ENCODE results near the gene UBE2H.

The UBE2H gene

DNA sequence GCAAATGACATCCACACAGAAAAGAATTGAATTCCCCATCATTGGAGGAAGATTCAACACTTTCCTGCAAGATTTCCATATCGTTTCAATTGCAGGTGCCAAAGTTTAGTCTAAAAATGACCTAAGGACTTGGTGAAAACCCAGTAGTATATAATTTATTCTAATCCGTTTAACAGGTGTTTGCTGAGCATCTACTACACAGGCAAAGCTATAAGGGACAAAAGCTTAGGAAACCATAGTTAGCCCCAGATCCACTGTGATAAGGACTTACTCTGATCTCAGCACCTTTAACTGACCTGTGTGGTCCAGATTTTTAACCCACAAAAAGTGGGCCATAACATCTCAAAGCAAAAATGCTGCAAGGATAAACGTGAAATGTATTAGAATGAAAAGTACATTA lies 19.1 kb downstream of the UBE2H start:
- no peaks in the 10 kb centered on the region for H3K36me3 ChIP-seq (ENCODE audit: control insufficient read depth, insufficient read depth, low read length)
- no peak overlapping the region for H3K27ac ChIP-seq (ENCODE audit: insufficient read depth, low read depth, low read length, poor library complexity, severe bottlenecking)
- WGBS, 2 experiments: 94 to 96% methylated on average over 3 of the region's 3 CpGs

DNA sequence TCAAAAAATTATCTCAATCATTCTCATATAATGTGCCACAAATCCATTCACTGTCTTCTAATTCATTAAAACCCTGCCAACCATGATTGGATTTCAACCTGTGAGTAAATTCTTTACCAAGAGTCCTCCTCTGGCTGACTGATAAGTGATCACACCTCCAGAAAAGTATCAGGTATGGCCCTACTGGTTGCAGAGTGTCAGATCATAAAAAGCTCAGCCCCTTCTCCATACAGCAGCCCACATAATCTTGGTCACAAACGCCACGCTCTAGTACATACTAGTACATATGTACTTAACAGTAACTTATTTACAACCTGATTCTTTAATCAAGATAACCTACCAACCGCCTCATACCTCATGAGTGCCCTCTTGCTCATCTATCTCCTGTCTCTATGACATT lies 26.1 kb downstream of the UBE2H start:
- Histone ChIP-seq H3K9me3 (ENCODE audit: control insufficient read depth, low read length) (no peaks in the 10 kb centered on the region), H3K27me3 (ENCODE audit: control insufficient read depth, insufficient read depth, low read length, poor library complexity, severe bottlenecking) (no peaks in the 10 kb centered on the region), H3K4me1 (ENCODE audit: control insufficient read depth, insufficient read depth, low read length) (peaks cover 6% of the 10 kb centered on the region), H3K36me3 (ENCODE audit: control insufficient read depth, insufficient read depth, low read length) (no peaks in the 10 kb centered on the region), H3K27ac (ENCODE audit: insufficient read depth, low read depth, low read length, poor library complexity, severe bottlenecking) (no peak overlapping the region), H3K4me3 (ENCODE audit: insufficient read depth, low read depth, low read length) (no peak overlapping the region)
- WGBS, 2 experiments: 94 to 99% methylated on average over 3 of the region's 3 CpGs

More for the DNA sequence above, 19.1 kb downstream of the UBE2H start:
- H3K9me3 ChIP-seq (ENCODE audit: control insufficient read depth, low read length): no peaks in the 10 kb centered on the region
- no peaks in the 10 kb centered on the region for H3K27me3 ChIP-seq (ENCODE audit: control insufficient read depth, insufficient read depth, low read length, poor library complexity, severe bottlenecking)
- H3K4me3 ChIP-seq (ENCODE audit: insufficient read depth, low read depth, low read length): no peak overlapping the region
- H3K4me1 ChIP-seq (ENCODE audit: control insufficient read depth, insufficient read depth, low read length): no peaks in the 10 kb centered on the region

DNA sequence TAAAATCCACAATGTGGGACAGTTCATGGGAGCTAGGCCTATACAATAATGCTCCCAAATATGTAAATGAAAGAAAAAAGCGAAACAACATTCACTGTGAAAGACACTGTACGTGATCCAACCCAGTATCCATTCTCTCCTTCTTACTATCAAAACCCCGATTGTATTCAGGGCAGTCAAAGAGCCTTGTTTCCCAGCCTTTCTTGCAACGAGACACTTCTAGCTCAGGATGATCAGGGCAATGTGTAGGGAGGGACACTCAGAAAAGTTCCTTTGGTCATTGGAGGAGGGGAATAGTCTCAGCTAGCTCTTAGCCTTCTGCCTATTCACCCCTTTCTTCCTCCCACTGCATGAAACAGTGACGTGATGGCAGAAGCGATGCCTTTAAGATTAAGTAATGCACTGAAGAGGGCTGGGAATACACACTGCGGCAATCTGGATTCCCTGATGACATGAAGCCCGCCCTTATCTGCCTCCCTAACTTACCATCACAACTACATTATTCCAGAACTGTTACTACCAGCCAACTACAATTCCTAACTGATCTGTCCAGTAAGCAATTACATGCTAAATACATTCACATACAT lies 27.3 kb downstream of the UBE2H start:
- peak overlapping the region; percentile 36 for H3K27ac ChIP-seq (ENCODE audit: insufficient read depth, low read depth, low read length, poor library complexity, severe bottlenecking)
- H3K9me3 ChIP-seq (ENCODE audit: control insufficient read depth, low read length): no peaks in the 10 kb centered on the region
- no peak overlapping the region for H3K4me3 ChIP-seq (ENCODE audit: insufficient read depth, low read depth, low read length)
- H3K27me3 ChIP-seq (ENCODE audit: control insufficient read depth, insufficient read depth, low read length, poor library complexity, severe bottlenecking): no peaks in the 10 kb centered on the region
- WGBS, 2 experiments: 87 to 90% methylated on average over 8 of the region's 8 CpGs
- H3K4me1 ChIP-seq (ENCODE audit: control insufficient read depth, insufficient read depth, low read length): peaks cover 6% of the 10 kb centered on the region
- H3K36me3 ChIP-seq (ENCODE audit: control insufficient read depth, insufficient read depth, low read length): no peaks in the 10 kb centered on the region

DNA sequence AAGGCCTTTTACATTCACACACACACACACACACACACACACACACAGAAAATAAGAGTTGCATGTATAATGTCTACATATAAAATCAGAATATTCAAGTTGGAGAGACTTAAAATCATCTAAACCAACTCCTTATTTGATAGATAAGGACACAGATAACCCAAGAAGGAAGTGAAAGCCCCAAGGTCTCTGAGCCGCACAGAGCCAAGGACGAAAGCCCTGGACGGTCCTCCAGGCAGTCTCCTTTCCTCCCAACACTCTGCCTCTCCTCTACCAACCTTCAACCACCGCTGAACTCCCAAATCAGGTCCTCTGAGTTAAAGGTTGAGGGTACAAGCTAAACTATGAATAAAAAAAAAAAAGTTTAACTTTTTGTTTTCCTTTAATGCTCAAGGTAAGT lies 28.2 kb downstream of the UBE2H start:
- Histone ChIP-seq H3K4me3 (ENCODE audit: insufficient read depth, low read depth, low read length) (no peak overlapping the region), H3K9me3 (ENCODE audit: control insufficient read depth, low read length) (no peaks in the 10 kb centered on the region), H3K27me3 (ENCODE audit: control insufficient read depth, insufficient read depth, low read length, poor library complexity, severe bottlenecking) (no peaks in the 10 kb centered on the region), H3K27ac (ENCODE audit: insufficient read depth, low read depth, low read length, poor library complexity, severe bottlenecking) (no peak overlapping the region), H3K36me3 (ENCODE audit: control insufficient read depth, insufficient read depth, low read length) (no peaks in the 10 kb centered on the region), H3K4me1 (ENCODE audit: control insufficient read depth, insufficient read depth, low read length) (peaks cover 6% of the 10 kb centered on the region)
- WGBS, 2 experiments: 99 to 100% methylated on average over 3 to 4 of the region's 4 CpGs

DNA sequence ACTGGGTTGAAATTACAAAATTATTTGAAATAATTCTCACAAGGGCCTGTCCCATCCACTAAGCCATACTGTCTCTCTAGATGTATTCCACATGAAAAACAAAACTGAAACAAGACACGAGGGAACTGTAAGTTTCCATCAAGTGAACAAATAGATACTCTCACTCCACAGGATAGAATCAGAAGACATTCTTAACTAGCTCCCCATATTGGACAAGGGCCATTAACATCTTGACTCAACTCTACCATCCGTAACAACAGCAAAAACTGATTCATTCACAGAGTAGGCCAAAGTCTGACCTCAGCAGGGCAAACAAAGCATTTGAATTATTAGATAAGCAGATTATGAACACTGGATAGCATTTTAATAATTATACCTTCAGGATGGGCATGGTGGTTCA lies 29.1 kb downstream of the UBE2H start:
- H3K4me3 ChIP-seq (ENCODE audit: insufficient read depth, low read depth, low read length): no peak overlapping the region
- peaks cover 6% of the 10 kb centered on the region for H3K4me1 ChIP-seq (ENCODE audit: control insufficient read depth, insufficient read depth, low read length)
- no peak overlapping the region for H3K27ac ChIP-seq (ENCODE audit: insufficient read depth, low read depth, low read length, poor library complexity, severe bottlenecking)
- H3K36me3 ChIP-seq (ENCODE audit: control insufficient read depth, insufficient read depth, low read length): no peaks in the 10 kb centered on the region
- 89 to 91% methylated on average over 2 of the region's 2 CpGs for WGBS, 2 experiments
- H3K9me3 ChIP-seq (ENCODE audit: control insufficient read depth, low read length): no peaks in the 10 kb centered on the region
- no peaks in the 10 kb centered on the region for H3K27me3 ChIP-seq (ENCODE audit: control insufficient read depth, insufficient read depth, low read length, poor library complexity, severe bottlenecking)

DNA sequence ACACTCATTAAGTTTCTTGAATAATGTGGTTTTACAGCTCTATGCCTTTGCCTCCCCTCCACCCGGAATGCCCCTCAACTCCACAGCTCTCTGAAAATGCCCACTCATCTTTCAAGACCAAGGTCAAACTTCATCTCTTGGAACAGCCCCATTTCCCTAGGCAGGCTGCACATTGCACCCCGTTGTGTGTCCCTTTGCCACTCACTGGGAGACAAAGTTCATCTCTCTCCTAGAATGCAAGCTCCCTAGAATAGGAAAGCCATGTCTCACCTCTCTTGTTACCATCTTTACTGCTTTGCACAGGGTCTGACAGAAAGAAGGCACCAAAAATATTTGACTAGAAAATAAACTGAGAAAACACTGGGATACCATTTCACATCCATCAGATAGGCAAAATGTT lies 33.3 kb downstream of the UBE2H start:
- Histone ChIP-seq H3K4me3 (ENCODE audit: insufficient read depth, low read depth, low read length) (no peak overlapping the region), H3K27me3 (ENCODE audit: control insufficient read depth, insufficient read depth, low read length, poor library complexity, severe bottlenecking) (no peaks in the 10 kb centered on the region), H3K9me3 (ENCODE audit: control insufficient read depth, low read length) (no peaks in the 10 kb centered on the region), H3K36me3 (ENCODE audit: control insufficient read depth, insufficient read depth, low read length) (no peaks in the 10 kb centered on the region), H3K4me1 (ENCODE audit: control insufficient read depth, insufficient read depth, low read length) (peaks cover 7% of the 10 kb centered on the region), H3K27ac (ENCODE audit: insufficient read depth, low read depth, low read length, poor library complexity, severe bottlenecking) (no peak overlapping the region)
- whole genome bisulfite sequencing, 2 experiments: 91 to 94% methylated on average over 2 of the region's 2 CpGs

DNA sequence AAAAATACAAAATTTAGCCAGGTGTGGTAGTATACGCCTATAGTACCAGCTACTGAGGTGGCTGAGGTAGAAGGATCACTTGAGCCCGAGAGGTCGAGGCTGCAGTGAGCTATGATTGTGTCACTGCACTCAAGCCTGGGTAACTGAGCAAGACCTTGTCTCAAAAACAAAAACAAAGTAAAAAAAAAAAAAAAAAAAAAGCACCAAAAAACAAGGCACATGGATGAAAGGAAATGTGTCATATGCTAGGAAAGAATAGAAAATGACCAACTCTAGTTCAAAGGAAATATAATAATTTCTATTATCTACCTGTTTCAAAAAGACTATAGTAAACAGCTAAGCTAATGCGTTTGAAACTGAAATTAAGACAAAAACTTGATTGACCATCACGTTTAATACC lies 33.8 kb downstream of the UBE2H start:
- 87 to 95% methylated on average over 5 of the region's 5 CpGs for WGBS, 2 experiments
- no peak overlapping the region for H3K27ac ChIP-seq (ENCODE audit: insufficient read depth, low read depth, low read length, poor library complexity, severe bottlenecking)
- H3K27me3 ChIP-seq (ENCODE audit: control insufficient read depth, insufficient read depth, low read length, poor library complexity, severe bottlenecking): no peaks in the 10 kb centered on the region
- H3K4me1 ChIP-seq (ENCODE audit: control insufficient read depth, insufficient read depth, low read length): peaks cover 7% of the 10 kb centered on the region
- no peaks in the 10 kb centered on the region for H3K36me3 ChIP-seq (ENCODE audit: control insufficient read depth, insufficient read depth, low read length)
- H3K4me3 ChIP-seq (ENCODE audit: insufficient read depth, low read depth, low read length): no peak overlapping the region
- no peaks in the 10 kb centered on the region for H3K9me3 ChIP-seq (ENCODE audit: control insufficient read depth, low read length)

DNA sequence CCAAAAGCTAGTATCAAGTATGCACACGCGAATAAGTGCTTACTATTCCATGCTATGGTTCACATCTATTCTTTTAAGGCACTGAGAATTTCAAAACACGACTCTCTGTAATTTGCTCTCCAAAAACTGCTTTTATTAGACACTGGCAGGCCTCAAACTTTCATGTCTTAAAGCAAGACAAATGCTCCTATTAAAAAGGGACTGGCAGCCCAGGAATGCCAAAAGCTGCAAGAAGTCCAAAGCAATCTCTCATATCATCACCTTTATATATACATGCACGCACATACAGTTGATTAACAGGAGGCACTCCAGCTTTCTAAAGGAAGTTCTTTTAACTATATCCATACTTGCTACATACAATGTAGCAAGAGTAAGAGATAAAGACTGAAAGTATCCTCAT lies 34.8 kb downstream of the UBE2H start:
- no peak overlapping the region for H3K27ac ChIP-seq (ENCODE audit: insufficient read depth, low read depth, low read length, poor library complexity, severe bottlenecking)
- H3K4me1 ChIP-seq (ENCODE audit: control insufficient read depth, insufficient read depth, low read length): peaks cover 7% of the 10 kb centered on the region
- H3K27me3 ChIP-seq (ENCODE audit: control insufficient read depth, insufficient read depth, low read length, poor library complexity, severe bottlenecking): no peaks in the 10 kb centered on the region
- H3K4me3 ChIP-seq (ENCODE audit: insufficient read depth, low read depth, low read length): no peak overlapping the region
- WGBS, 2 experiments: 94 to 96% methylated on average over 4 of the region's 4 CpGs
- H3K36me3 ChIP-seq (ENCODE audit: control insufficient read depth, insufficient read depth, low read length): no peaks in the 10 kb centered on the region
- H3K9me3 ChIP-seq (ENCODE audit: control insufficient read depth, low read length): no peaks in the 10 kb centered on the region

DNA sequence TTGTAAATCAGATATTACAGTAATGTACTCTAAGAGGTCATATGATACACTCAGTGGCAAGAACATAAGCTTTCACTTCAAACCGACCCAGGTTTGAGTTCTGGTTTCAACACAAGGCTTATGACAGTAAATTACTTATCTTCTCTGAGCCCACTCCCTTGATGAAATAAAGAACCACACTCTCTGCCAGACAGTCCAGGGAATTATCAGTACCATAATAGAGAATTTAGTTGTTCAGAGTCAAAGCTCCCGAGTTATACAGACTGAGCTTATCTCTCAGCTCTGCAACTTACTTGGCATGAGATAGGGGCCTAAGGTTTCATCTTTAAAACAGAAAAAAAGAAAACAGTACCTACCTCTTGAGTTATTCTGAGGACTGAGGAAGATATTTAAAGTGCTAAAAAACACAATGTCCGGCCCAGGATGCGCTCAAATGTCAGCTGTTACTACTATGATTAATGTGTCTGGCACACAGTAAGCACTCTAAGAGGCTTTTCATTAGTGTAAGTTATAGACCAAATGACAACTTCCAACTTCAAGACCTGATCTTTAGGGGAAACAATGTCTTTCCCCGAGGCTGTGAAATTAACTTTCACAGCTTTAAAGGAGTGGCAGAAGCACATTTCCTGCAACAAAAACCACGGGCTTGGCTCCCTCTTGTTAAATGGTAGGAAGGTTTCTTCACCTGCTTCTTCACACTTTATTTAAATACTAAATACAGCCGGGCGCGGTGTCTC lies 38.1 kb downstream of the UBE2H start:
- Histone ChIP-seq H3K9me3 (ENCODE audit: control insufficient read depth, low read length) (no peaks in the 10 kb centered on the region), H3K4me1 (ENCODE audit: control insufficient read depth, insufficient read depth, low read length) (peaks cover 7% of the 10 kb centered on the region), H3K27ac (ENCODE audit: insufficient read depth, low read depth, low read length, poor library complexity, severe bottlenecking) (no peak overlapping the region), H3K4me3 (ENCODE audit: insufficient read depth, low read depth, low read length) (no peak overlapping the region), H3K27me3 (ENCODE audit: control insufficient read depth, insufficient read depth, low read length, poor library complexity, severe bottlenecking) (no peaks in the 10 kb centered on the region), H3K36me3 (ENCODE audit: control insufficient read depth, insufficient read depth, low read length) (no peaks in the 10 kb centered on the region)
- 88 to 97% methylated on average over 9 of the region's 9 CpGs for WGBS, 2 experiments

DNA sequence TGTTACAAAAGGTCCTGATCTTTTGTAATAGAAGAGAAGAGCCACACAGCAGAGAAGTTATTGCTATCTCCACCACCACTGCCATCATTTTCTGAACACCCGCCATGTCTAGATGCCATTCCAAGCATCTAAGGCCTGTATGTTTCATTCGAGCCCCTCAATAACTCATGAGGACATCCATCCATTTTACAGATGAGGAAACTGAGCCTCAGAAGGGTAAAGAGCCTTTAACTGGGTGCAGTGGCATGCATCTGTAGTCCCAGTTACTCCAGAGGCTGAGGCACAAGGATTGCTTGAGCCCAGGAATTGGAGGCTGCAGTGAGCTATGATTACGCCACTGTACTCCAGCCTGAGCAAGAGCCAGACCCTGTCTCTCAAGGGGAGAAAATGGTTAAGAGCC lies 39.3 kb downstream of the UBE2H start:
- H3K27me3 ChIP-seq (ENCODE audit: control insufficient read depth, insufficient read depth, low read length, poor library complexity, severe bottlenecking): no peaks in the 10 kb centered on the region
- H3K27ac ChIP-seq (ENCODE audit: insufficient read depth, low read depth, low read length, poor library complexity, severe bottlenecking): no peak overlapping the region
- peaks cover 9% of the 10 kb centered on the region for H3K4me1 ChIP-seq (ENCODE audit: control insufficient read depth, insufficient read depth, low read length)
- WGBS, 2 experiments: 89 to 92% methylated on average over 3 of the region's 3 CpGs
- H3K4me3 ChIP-seq (ENCODE audit: insufficient read depth, low read depth, low read length): no peak overlapping the region
- no peaks in the 10 kb centered on the region for H3K36me3 ChIP-seq (ENCODE audit: control insufficient read depth, insufficient read depth, low read length)
- H3K9me3 ChIP-seq (ENCODE audit: control insufficient read depth, low read length): no peaks in the 10 kb centered on the region

Measured in ectodermal cell (in vitro differentiated cells).